Activated B cell treated with CpG ODN at 0.5 μM for 24 hours (primary cell): ENCODE data around the gene CORO7. TPM values are rescaled to one million over a fixed set of nuclear protein-coding genes. Genes with fewer than 3 reads are reported as not detected.

ENCODE experiments used
- ATAC-seq: fragments of 200-7000 bp; cut with Tn5 transposase; one replicate; pipeline ENCODE4 v1.10.0; 2021; ENCODE audit warnings: low read depth, mild to moderate bottlenecking, moderate library complexity
- CTCF ChIA-PET: fragments of 350-600 bp; sonication (Branson Sonifier 250); formaldehyde crosslinking; loops from one replicate; lab custom pipeline; 2021; ENCODE audit warnings: antibody characterized with exemption; lab: Charles Lee
- POLR2A ChIA-PET: fragments of 350-600 bp; sonication (Branson Sonifier 250); formaldehyde crosslinking; loops from one replicate; lab custom pipeline; 2021; ENCODE audit warnings: antibody characterized with exemption; lab: Charles Lee
- DNase-seq: peaks from one replicate; pipeline ENCODE4 v3.0.0; 2022
- H3K27ac Mint-ChIP-seq: one replicate; pipeline ENCODE4 v1.8.0; 2020; ENCODE audit warnings: mixed read lengths
- H3K27me3 Mint-ChIP-seq: one replicate; pipeline ENCODE4 v1.8.0; 2021; ENCODE audit warnings: mixed read lengths
- H3K36me3 Mint-ChIP-seq: one replicate; pipeline ENCODE4 v1.8.0; 2021; ENCODE audit warnings: low read depth, mixed read lengths
- H3K4me1 Mint-ChIP-seq: one replicate; pipeline ENCODE4 v1.8.0; 2021; ENCODE audit warnings: mixed read lengths
- H3K4me3 Mint-ChIP-seq: one replicate; pipeline ENCODE4 v1.8.0; 2020; ENCODE audit warnings: mild to moderate bottlenecking, mixed read lengths
- H3K9me3 Mint-ChIP-seq: one replicate; pipeline ENCODE4 v1.8.0; 2020; ENCODE audit warnings: mixed read lengths
- intact Hi-C: fragments of 100-400 bp; cut with micrococcal nuclease; formaldehyde crosslinking; loops from one replicate; pipeline ENCODE4 v1.15.1; 2024
- total RNA-seq: library from RNA; stranded (reverse); gene quantifications from 2 replicates; pipeline ENCODE4 v1.2.3, GENCODE V29; 2022
- TF ChIP-seq, protein P1 (sequence below): fragments of 200-600 bp; IDR thresholded peaks from one replicate; pipeline ENCODE4 v1.8.0; 2022; ENCODE audit warnings: antibody characterized with exemption, mild to moderate bottlenecking

CORO7 gene
- total RNA-seq, 1 donor from 2014 or later, result 86.6 TPM

DNA sequence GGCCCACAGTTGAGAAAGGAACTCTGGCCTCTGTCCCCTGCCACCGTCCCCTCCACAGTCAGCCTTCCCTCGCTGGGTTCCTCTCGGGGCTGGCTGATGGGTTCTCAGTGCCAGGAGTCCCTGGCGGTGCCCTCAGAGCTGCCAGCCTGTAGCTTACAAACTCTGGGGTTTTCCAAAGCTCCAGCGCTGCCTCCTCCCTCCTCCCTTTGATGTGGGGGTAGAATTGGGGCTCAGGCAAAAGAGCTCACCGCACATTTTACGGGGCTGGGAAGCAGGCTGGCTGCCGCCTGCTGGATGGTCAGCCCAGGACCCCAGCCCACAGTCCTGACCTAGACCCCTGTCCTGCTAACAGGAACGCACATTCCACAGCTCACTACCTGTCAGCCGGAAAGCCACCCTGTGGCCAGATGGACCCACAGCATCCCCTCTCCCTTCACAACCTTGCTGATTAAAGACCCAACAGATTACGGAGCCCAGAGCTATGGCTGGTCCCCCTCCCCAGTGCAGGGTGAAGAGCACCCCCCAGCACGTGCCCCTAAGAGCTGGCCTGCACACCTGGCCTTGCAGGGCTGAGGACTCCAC is 38.7 kb downstream of the CORO7 start:
- peaks cover 23% of the 10 kb centered on the region for H3K36me3 Mint-ChIP-seq
- no peak for DNase-seq
- no peaks in the 10 kb centered on the region for H3K27me3 Mint-ChIP-seq
- no peak for ATAC-seq
- no peak overlapping the region for H3K27ac Mint-ChIP-seq
- POLR2A ChIA-PET, result no interaction called here
- CTCF ChIA-PET, result interaction anchor here (0.9 to 1.3 kb wide), 2 partner anchors 26 to 28 kb away, joined by 3 to 4 read pairs; no protein-coding TSS in a partner anchor
- TF ChIP-seq, protein P1, sequence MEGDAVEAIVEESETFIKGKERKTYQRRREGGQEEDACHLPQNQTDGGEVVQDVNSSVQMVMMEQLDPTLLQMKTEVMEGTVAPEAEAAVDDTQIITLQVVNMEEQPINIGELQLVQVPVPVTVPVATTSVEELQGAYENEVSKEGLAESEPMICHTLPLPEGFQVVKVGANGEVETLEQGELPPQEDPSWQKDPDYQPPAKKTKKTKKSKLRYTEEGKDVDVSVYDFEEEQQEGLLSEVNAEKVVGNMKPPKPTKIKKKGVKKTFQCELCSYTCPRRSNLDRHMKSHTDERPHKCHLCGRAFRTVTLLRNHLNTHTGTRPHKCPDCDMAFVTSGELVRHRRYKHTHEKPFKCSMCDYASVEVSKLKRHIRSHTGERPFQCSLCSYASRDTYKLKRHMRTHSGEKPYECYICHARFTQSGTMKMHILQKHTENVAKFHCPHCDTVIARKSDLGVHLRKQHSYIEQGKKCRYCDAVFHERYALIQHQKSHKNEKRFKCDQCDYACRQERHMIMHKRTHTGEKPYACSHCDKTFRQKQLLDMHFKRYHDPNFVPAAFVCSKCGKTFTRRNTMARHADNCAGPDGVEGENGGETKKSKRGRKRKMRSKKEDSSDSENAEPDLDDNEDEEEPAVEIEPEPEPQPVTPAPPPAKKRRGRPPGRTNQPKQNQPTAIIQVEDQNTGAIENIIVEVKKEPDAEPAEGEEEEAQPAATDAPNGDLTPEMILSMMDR, result no peak
- intact Hi-C loops, result no loop called here
- peaks cover 14% of the 10 kb centered on the region for H3K4me1 Mint-ChIP-seq
- no peaks in the 10 kb centered on the region for H3K9me3 Mint-ChIP-seq
- no peak overlapping the region for H3K4me3 Mint-ChIP-seq

DNA sequence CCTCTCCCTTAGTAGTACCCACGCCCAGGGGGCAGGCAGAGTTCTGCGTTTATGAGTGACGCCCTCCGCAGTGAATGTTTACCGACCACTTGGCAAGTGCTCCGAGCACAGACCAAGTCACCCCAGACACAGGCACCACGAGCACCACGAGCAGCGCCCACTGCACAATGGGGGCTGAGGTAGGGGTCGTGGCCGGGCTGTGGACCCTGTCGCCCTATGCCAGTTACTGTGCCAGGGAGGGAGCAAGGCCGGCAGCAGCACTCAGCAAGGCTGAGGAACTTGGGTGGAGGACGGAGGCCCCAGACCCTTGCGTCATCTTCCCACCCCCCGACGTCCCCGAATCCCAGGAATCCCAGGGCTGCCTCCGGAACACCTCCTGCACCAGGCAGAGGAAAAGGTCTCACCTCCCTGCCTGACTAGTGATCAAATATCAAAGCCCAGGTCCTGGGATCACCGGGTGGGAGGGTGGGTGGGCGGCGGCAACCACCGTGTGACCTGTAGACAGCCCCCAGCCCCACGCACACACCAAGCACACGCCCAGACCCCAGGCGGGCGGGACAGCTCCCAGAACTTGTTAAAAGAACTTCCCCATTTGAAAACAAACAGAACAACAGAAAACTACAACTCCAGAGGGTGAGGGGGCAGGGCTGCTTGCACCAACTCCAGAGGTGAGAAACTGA is 39.4 kb downstream of the CORO7 start:
- Mint-ChIP-seq H3K4me3 (no peak overlapping the region), H3K4me1 (peaks cover 20% of the 10 kb centered on the region), H3K27ac (no peak overlapping the region), H3K9me3 (no peaks in the 10 kb centered on the region), H3K36me3 (peaks cover 23% of the 10 kb centered on the region), H3K27me3 (no peaks in the 10 kb centered on the region)
- CTCF ChIA-PET, result interaction anchor here (0.5 to 0.9 kb wide), 2 partner anchors 18 to 26 kb away, joined by 3 read pairs; no protein-coding TSS in a partner anchor
- intact Hi-C loops, result no loop called here
- DNase-seq (no peak), ATAC-seq (no peak)
- TF ChIP-seq, protein P1, result no peak
- POLR2A ChIA-PET, result interaction anchor here (0.6 kb wide), 1 partner anchor 69 kb away, joined by 4 read pairs; no protein-coding TSS in a partner anchor

DNA sequence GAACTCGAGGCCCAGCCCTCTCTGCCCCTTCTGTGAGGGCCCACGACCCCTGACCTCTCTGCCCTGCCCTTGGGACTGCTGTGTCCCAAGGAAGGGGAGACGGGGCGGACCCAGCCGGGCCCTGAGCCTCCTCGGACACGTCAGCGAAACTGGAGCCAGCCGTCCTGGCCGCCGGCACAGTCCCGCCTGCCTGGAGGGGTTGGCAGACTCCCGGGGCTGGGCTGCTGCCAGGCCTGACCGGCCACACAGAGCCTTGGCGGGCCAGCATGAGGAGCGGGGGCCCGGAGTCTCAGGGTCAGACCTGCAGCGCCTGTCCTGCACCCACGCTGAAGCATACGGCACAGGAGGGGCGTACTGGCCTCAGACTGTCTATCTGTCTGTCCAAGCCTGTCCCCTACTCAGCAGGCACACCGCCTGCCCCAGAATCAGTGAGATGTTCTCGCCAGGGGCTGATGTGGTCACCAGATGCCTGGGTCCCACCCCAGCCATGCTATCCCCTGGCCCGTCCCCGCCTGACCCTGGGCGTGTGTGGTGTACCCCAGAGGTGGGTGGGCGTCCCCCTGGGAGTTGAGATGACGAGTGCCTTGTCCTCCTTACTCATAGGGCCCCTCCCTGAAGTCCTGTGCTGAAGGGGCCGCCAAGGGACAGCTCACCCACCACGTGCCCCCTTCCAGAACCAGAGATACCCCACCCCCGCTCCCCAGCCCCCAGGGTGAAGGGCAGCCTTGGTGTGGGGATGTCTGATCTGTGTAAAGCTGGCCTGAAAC is 40.1 kb downstream of the CORO7 start:
- Mint-ChIP-seq H3K27me3 (no peaks in the 10 kb centered on the region), H3K4me1 (peaks cover 20% of the 10 kb centered on the region), H3K36me3 (peaks cover 20% of the 10 kb centered on the region), H3K27ac (no peak overlapping the region), H3K4me3 (no peak overlapping the region), H3K9me3 (no peaks in the 10 kb centered on the region)
- intact Hi-C loops, result no loop called here
- ATAC-seq (no peak), DNase-seq (no peak)
- POLR2A ChIA-PET, result interaction anchor here (0.6 kb wide), 1 partner anchor 68 kb away, joined by 4 read pairs; no protein-coding TSS in a partner anchor
- CTCF ChIA-PET, result interaction anchor here (0.5 kb wide), 1 partner anchor 17 kb away, joined by 3 read pairs; no protein-coding TSS in a partner anchor
- TF ChIP-seq, protein P1, result no peak

DNA sequence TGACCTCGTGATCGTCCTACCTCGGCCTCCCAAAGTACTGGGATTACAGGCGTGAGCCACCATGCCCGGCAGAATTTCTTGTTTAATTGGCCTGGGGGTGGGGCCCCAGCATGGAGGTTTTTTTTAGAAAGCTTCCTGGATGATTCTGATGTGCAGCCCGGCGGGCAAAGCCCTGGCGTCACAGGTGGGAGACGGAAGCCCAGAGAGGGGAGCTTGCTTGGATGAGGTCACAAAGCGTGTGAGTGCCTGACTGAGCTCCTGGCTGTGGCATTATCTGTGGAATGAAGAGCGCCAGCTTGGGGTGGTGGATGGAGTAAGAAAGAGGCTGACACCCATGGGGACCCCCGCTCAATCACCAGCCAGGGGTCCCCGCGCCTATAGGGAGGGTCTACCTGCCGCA is 40.7 kb downstream of the CORO7 start:
- peaks cover 20% of the 10 kb centered on the region for H3K4me1 Mint-ChIP-seq
- H3K36me3 Mint-ChIP-seq, result peaks cover 16% of the 10 kb centered on the region
- H3K27me3 Mint-ChIP-seq, result no peaks in the 10 kb centered on the region
- DNase-seq (no peak), ATAC-seq (no peak)
- intact Hi-C loops, result no loop called here
- H3K9me3 Mint-ChIP-seq, result no peaks in the 10 kb centered on the region
- H3K27ac Mint-ChIP-seq, result no peak overlapping the region
- POLR2A ChIA-PET, result no interaction called here
- TF ChIP-seq, protein P1, result no peak
- CTCF ChIA-PET, result interaction anchor here (1.8 kb wide), 1 partner anchor 27 kb away, joined by 8 read pairs; no protein-coding TSS in a partner anchor
- no peak overlapping the region for H3K4me3 Mint-ChIP-seq
